ENCODE data around the gene DYRK1B.

The DYRK1B gene

GRCh38 chr19:39871362-39871761 lies 37.4 kb upstream of the DYRK1B start:
- Histone ChIP-seq H3K27ac (ENCODE audit: extremely low read depth, low read depth, low read length) (no peak overlapping the region), H3K36me3 (ENCODE audit: control insufficient read depth in 2 of 2, insufficient read depth in 1 of 2, low read length in 2 of 2) (no peaks in the 10 kb centered on the region), H3K4me3 (ENCODE audit: low read depth, low read length) (no peak overlapping the region), H3K9me3 (ENCODE audit: control insufficient read depth, insufficient read depth, low read depth, low read length) (no peaks in the 10 kb centered on the region), H3K4me1 (ENCODE audit: control insufficient read depth, insufficient read depth, low read length) (peaks cover 6% of the 10 kb centered on the region)
- TF ChIP-seq ZNF138 (tag by site-specific recombination; IDR thresholded peaks at IDR 0.05; ENCODE audit: borderline replicate concordance): no peak
- no peak for TF ChIP-seq ZNF292 (tag by site-specific recombination; IDR thresholded peaks at IDR 0.05; ENCODE audit: borderline replicate concordance, low read depth)
- no peak for TF ChIP-seq REST (tag by site-specific recombination; IDR thresholded peaks at IDR 0.05)
- TF ChIP-seq ZNF571 (tag by site-specific recombination; IDR thresholded peaks at IDR 0.05): no peak
- no peak for TF ChIP-seq SP3 (tag by site-specific recombination; IDR thresholded peaks at IDR 0.05)
- no peak for TF ChIP-seq KLF17 (tag by site-specific recombination; IDR thresholded peaks at IDR 0.05)
- TF ChIP-seq ZNF76 (tag by site-specific recombination; IDR thresholded peaks at IDR 0.05; ENCODE audit: borderline replicate concordance, low read depth): no peak
- ChIA-PET CTCF (interaction anchor here (0.5 kb wide), 1 partner anchor 36 kb away, joined by 4 read pairs; no protein-coding TSS in a partner anchor), POLR2A (interaction anchor here (1.5 kb wide), 1 partner anchor 99 kb away, joined by 5 read pairs; the partner anchor contains the start of gene PSMC4)

GRCh38 chr19:39870171-39870971 lies 36.4 kb upstream of the DYRK1B start:
- no peak overlapping the region for H3K27ac ChIP-seq (ENCODE audit: extremely low read depth, low read depth, low read length)
- H3K9me3 ChIP-seq (ENCODE audit: control insufficient read depth, insufficient read depth, low read depth, low read length): no peaks in the 10 kb centered on the region
- H3K4me1 ChIP-seq (ENCODE audit: control insufficient read depth, insufficient read depth, low read length): peaks cover 6% of the 10 kb centered on the region
- CTCF ChIA-PET: interaction anchor here (2.8 kb wide), 1 partner anchor 26 kb away, joined by 13 read pairs; no protein-coding TSS in a partner anchor
- H3K36me3 ChIP-seq (ENCODE audit: control insufficient read depth in 2 of 2, insufficient read depth in 1 of 2, low read length in 2 of 2): no peaks in the 10 kb centered on the region
- POLR2A ChIA-PET: interaction anchor here (0.7 to 1.5 kb wide), 3 partner anchors 24 to 100 kb away, joined by 3 to 5 read pairs (median 5); partner anchors contain the start of genes FBL and PSMC4
- H3K4me3 ChIP-seq (ENCODE audit: low read depth, low read length): no peak overlapping the region
- TF ChIP-seq ZNF747 (tag by site-specific recombination; IDR thresholded peaks at IDR 0.05): no peak
- no peak for TF ChIP-seq ZNF501 (tag by site-specific recombination; IDR thresholded peaks at IDR 0.05)
- peak; percentile 72 for TF ChIP-seq PRDM10 (tag by site-specific recombination; IDR thresholded peaks at IDR 0.05)
- no peak for TF ChIP-seq ZNF112 (tag by site-specific recombination; IDR thresholded peaks at IDR 0.05)
- no peak for TF ChIP-seq RBAK (tag by site-specific recombination; IDR thresholded peaks at IDR 0.05)
- TF ChIP-seq ZNF623 (tag by site-specific recombination; IDR thresholded peaks at IDR 0.05): no peak
- no peak for TF ChIP-seq ZNF132 (tag by site-specific recombination; IDR thresholded peaks at IDR 0.05; ENCODE audit: borderline replicate concordance)
- TF ChIP-seq TRIM28 (IDR thresholded peaks at IDR 0.05; ENCODE audit: borderline replicate concordance, low read length): no peak
- TF ChIP-seq, protein P1, sequence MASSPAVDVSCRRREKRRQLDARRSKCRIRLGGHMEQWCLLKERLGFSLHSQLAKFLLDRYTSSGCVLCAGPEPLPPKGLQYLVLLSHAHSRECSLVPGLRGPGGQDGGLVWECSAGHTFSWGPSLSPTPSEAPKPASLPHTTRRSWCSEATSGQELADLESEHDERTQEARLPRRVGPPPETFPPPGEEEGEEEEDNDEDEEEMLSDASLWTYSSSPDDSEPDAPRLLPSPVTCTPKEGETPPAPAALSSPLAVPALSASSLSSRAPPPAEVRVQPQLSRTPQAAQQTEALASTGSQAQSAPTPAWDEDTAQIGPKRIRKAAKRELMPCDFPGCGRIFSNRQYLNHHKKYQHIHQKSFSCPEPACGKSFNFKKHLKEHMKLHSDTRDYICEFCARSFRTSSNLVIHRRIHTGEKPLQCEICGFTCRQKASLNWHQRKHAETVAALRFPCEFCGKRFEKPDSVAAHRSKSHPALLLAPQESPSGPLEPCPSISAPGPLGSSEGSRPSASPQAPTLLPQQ (tag by site-specific recombination; IDR thresholded peaks at IDR 0.05): peak; percentile 32; the same call in 1 of the 2 replicates
- no peak for TF ChIP-seq ZNF114 (tag by site-specific recombination; IDR thresholded peaks at IDR 0.05)
- TF ChIP-seq ZSCAN16 (tag by site-specific recombination; IDR thresholded peaks at IDR 0.05): no peak
- TF ChIP-seq ZNF404 (tag by site-specific recombination; IDR thresholded peaks at IDR 0.05): no peak
- no peak for TF ChIP-seq ZNF18 (tag by site-specific recombination; IDR thresholded peaks at IDR 0.05)
- no peak for TF ChIP-seq GLIS2 (tag by site-specific recombination; IDR thresholded peaks at IDR 0.05)
